Stimulated activated CD4-positive, alpha-beta T cell treated with anti-CD3 and anti-CD28 coated beads, Interleukin-15, amount 100 ng/mL, for 1 hour (primary cell): ENCODE measurements around the gene SLC2A13.
"Not testable (repeated sequence)": the region's sequence is repeated elsewhere in the genome, so short reads cannot be mapped to it uniquely, and the experiment has no call there.

Experiments
- DNase-seq, 2 donors: peaks; one replicate each; pipeline ENCODE4 v3.0.0-alpha.2; 2020; ENCODE audit warnings: low read depth in 1 of 2, low spot score in 1 of 2

The SLC2A13 gene

DNA sequence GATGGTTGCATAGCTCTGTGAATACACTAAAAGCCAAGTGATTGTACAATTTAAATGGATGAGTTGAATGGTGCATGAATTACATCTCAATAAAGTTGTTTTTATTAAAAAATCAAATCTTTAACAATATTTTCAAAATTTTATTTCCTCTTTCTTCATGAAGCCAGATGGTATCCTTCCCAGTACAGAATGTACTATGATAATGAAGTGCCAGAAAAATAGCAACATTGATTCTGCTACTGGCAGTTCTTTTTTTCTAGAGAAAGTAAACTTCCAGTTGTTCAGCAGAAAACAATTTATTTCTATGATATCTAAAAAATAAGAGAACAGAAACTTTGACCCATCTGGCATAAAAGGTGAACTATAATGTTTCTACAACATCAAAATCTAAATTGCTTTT lies 61.5 kb downstream of the SLC2A13 start:
- no peak for DNase-seq

GRCh38 chr12:40039598-40039997 lies 66.3 kb downstream of the SLC2A13 start:
- no peak for DNase-seq

- no peak for DNase-seq
These were observed 67.3 kb downstream of the SLC2A13 start for GRCh38 chr12:40038619-40039018.

DNA sequence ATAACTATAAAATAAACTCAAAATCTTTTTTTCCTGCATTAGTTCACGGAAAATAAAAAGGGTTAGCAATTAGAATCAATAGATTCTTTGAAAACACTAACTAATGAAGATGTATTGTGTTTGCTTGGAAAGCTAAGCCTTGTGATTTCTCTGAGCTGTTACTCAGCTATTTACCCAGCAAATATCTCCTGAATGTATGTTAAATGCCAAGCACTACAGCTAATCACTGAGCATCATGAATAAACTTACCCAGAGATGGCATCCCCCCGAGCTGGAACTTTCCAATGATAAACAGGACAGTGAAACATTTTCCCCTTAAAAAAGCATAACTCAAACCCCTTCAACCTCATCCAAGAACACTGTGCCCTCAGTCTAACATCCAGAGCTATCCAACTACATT lies 71.2 kb downstream of the SLC2A13 start:
- DNase-seq = no peak

- no peak for DNase-seq
These were observed 71.7 kb downstream of the SLC2A13 start for GRCh38 chr12:40034156-40034555.

DNA sequence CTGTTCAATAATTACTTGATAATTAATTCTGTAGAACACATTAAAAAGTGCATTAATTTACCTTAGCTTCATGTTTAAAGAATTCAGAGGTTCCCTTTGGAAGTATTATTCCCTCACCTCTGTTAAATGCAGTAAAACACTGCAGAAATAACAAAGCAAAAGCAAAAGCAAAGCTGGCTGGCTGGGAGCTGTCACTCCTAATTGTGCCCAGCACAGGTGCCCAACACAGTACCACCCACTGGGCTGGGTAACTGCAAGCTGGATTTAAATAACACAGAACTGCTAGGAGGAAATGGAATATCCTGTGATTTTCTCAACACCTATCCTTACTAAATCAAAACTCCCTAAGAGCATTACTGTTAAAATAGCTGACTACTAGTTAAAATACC lies 72.6 kb downstream of the SLC2A13 start:
- DNase-seq = no peak

DNA sequence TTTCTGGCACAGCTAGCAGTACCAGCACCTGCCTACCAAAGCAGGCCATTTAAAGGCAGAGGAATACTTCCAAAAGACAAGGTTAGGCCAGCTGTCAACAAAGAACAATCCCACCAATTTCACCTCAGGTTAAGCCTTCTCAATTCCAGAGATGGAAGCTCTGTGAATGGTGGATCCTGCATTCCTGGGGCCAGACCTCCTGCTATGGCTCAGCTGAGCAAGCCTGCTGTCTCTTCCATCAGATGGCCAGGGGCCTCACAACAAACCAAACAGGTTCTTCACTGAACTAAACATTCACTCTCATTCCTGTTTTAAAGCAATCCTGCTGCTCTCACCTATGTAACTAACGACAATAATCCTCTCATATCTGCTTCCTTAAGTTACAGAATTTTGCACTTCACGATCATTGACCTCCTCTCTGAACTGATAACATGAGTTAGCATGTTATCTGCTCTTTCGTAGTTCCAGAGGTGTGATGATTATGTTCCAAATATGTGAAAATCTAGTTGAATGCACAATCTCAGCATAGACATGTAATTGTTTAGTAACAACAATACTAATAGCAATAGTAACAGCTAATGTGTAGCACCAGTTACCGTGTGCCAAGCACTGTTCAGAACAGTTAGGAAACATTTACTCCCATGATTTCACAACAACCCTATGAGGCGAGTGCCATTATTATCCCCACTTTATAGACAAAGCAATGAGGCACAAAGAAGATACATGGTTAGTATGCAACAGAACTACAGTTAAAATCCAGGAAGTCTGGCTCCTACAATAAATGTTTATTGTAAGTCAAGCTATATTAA lies 73.2 kb downstream of the SLC2A13 start:
- DNase-seq = no peak

DNA sequence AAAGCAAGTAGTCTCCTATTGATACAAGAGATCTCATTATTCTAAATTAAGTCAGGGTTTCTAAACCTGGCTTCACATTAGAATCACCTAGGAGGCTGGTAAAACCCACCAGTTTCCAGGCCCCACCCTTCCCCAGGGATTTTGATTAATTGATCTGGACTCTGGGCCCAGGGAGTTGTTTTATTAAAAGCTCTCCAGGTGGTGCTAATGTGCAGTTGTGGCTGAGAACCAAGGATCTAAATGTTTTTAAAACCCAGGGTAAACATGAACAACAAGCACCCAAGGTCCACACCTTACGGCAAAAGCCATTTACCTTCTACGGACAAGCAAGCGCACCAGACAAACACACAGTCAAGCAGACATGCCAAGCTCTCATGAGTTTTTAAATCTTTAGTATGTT lies 73.9 kb downstream of the SLC2A13 start:
- DNase-seq = no peak

GRCh38 chr12:40030970-40031369 lies 74.9 kb downstream of the SLC2A13 start:
- not testable (repeated sequence) for DNase-seq

- DNase-seq = no peak
These were observed 77.6 kb downstream of the SLC2A13 start for GRCh38 chr12:40028296-40028695.

DNA sequence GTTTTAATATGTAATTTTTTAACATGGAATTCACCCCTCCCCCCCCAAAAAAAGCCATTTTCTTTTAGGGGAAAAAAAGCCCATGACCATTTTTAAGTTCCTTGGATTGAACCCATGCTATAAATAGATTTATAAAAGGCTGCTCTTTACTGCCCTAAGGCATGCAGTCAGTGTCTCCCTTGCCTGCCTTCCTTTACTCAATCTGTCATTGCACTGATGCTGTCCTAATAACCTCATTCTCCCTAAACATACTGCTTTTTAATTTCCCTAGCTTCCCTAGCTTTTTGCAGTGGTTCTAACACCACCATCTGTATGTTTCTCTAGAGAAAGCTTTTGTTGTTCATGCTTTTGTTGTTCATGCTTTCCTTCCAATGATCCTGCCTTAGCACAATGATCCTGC lies 83.0 kb downstream of the SLC2A13 start:
- no peak for DNase-seq

GRCh38 chr12:40020261-40020691 lies 85.6 kb downstream of the SLC2A13 start:
- DNase-seq = no peak

DNA sequence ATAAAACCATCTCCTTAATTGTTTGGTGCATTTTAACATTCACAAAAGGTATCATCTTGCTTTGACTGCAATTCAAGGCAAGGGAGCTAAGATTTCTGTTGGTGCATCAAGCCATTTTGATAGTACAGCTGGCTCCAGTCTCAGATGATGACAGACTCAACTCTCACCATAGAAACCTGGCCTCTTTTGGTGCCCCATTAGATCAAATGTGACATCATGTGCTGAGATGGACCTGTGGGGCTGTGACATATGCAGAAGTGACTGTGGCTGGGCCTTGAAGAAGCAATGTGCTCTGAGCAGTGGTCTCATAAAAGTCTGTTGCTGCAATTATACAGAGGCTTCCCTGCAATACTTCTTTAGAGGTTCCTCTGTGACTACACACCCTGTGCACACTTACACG lies 88.4 kb downstream of the SLC2A13 start:
- no peak for DNase-seq

GRCh38 chr12:40016980-40017379 lies 88.9 kb downstream of the SLC2A13 start:
- DNase-seq = no peak

DNA sequence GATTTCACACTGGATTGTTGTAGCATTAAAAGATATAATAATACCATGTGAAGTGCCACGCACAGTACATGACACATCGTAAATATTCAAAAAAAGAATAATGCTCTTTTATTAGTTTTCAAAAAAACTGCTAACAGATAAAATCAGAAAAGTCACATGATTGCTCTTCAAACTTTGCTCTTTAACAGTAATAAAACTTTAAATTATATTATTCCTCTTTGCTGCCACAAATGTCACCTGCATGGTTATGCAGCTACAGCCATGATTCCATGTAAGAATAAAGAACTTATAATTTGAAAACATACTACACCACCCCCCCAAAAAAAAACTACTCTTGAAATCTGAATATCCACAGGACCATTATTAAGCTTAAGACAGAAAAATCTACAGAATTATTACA lies 90.0 kb downstream of the SLC2A13 start:
- DNase-seq = no peak

- no peak for DNase-seq
These were observed 90.5 kb downstream of the SLC2A13 start for GRCh38 chr12:40015345-40015744.

DNA sequence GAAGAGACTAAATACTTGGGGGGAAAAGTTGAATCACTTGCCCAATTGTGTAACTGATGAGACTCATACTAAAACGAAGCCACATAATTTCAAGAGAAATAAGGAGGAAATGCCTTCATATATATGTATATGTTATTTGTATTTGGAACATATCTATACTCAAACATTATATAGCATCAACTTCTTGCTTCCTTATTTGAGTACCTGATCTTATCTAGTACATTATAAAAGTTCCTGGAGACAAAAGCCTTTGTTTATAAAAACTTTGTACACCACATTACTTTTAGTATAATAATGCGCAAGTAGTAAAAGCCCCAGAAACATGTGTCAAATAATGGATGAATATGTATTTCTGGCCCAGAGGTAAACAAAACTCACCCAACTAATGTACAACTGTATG lies 92.0 kb downstream of the SLC2A13 start:
- no peak for DNase-seq

DNA sequence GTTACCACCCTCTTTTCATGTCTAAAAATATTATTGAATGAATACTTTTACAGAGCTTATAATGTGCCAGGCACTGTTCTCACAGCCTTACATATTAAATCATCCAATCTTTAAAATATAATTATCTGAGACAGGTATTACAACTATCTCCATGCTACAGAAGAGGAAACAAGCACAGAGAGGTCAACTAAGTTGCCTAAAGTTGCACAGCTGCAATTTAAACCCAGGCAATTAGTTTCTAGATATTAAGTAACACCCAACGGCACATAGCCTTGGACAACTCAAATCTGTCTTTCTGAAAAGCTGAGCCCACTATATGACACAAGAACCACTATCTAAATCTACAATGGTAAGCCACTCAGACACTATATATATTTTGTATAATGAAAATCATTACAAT lies 92.6 kb downstream of the SLC2A13 start:
- DNase-seq = no peak

- DNase-seq = no peak
These were observed 93.2 kb downstream of the SLC2A13 start for GRCh38 chr12:40012711-40013110.

- no peak for DNase-seq
These were observed 94.1 kb downstream of the SLC2A13 start for GRCh38 chr12:40011775-40012129.

GRCh38 chr12:40010899-40011774 lies 94.7 kb downstream of the SLC2A13 start:
- peak in 1 of 2 donors; percentile 11 for DNase-seq
